ENCODE data around the gene PITX1.

DNA sequence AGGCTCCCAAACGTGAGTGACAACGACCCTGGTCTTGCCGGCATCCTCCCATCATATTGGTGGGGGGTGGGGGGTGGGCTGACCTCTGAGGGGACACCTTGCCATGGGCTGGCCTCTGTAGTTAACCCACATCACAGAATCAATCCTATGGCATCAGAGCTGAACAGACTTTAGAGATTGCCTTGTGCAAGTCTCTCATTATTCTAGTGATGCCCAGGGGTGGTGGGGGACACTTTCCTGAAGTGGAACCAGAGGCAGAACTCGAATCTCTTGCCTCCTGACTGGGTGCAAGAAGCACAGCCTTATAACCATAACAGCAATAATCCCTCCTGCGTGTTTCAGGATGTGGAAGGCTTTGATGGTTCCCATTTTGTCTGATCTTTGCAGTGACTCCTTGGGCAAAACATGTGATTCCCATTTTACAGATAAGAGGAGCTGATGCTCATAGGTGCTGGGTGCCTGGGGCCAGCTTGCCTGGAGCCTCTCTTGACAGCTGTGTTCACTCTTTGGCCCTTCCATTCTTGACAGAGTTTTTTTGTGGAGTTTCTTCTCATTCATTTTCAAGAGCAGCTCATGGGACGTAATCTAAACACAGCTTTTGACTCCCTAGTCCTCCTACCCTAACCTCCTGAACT lies 18.6 kb upstream of the PITX1 start:
- TF ChIP-seq, protein P1, sequence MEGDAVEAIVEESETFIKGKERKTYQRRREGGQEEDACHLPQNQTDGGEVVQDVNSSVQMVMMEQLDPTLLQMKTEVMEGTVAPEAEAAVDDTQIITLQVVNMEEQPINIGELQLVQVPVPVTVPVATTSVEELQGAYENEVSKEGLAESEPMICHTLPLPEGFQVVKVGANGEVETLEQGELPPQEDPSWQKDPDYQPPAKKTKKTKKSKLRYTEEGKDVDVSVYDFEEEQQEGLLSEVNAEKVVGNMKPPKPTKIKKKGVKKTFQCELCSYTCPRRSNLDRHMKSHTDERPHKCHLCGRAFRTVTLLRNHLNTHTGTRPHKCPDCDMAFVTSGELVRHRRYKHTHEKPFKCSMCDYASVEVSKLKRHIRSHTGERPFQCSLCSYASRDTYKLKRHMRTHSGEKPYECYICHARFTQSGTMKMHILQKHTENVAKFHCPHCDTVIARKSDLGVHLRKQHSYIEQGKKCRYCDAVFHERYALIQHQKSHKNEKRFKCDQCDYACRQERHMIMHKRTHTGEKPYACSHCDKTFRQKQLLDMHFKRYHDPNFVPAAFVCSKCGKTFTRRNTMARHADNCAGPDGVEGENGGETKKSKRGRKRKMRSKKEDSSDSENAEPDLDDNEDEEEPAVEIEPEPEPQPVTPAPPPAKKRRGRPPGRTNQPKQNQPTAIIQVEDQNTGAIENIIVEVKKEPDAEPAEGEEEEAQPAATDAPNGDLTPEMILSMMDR (IDR thresholded peaks at IDR 0.05) = no peak
- no peak for TF ChIP-seq POLR2A (IDR thresholded peaks at IDR 0.05)

Measured in ovary (tissue), 3 donors.